ENCODE data around the gene KLHL2.
A peak's percentile ranks its signal among the peaks of the same experiment; 100 is the strongest.
"Not testable (repeated sequence)": the region's sequence is repeated elsewhere in the genome, so short reads cannot be mapped to it uniquely, and the experiment has no call there.

The KLHL2 gene

GRCh38 chr4:165330666-165331065 lies 123.3 kb downstream of the KLHL2 start:
- DNase-seq (ENCODE audit: low read depth, low spot score) = no peak
- in situ Hi-C loops (cut with HindIII; ENCODE audit: low sequenced_read_pairs) = no loop called here
- H3K4me3 ChIP-seq (ENCODE audit: low read depth, low read length) = peak overlapping the region; percentile 90
- no peak for TF ChIP-seq CTCF (IDR thresholded peaks at IDR 0.05; ENCODE audit: low read depth, low read length)

- no peak for DNase-seq (ENCODE audit: low read depth, low spot score)
- TF ChIP-seq CTCF (IDR thresholded peaks at IDR 0.05; ENCODE audit: low read depth, low read length) = no peak
- in situ Hi-C loops (cut with HindIII; ENCODE audit: low sequenced_read_pairs) = no loop called here
- peak overlapping the region; percentile 28 for H3K4me3 ChIP-seq (ENCODE audit: low read depth, low read length)
Measured at GRCh38 chr4:165331359-165331758, 124.0 kb downstream of the KLHL2 start.

- in situ Hi-C loops (cut with HindIII; ENCODE audit: low sequenced_read_pairs) = no loop called here
- peak overlapping the region; percentile 28 for H3K4me3 ChIP-seq (ENCODE audit: low read depth, low read length)
- TF ChIP-seq CTCF (IDR thresholded peaks at IDR 0.05; ENCODE audit: low read depth, low read length) = no peak
- DNase-seq (ENCODE audit: low read depth, low spot score) = peak; percentile 6
Measured at GRCh38 chr4:165331823-165332222, 124.5 kb downstream of the KLHL2 start.

GRCh38 chr4:165332502-165332901 lies 125.1 kb downstream of the KLHL2 start:
- no peak overlapping the region for H3K4me3 ChIP-seq (ENCODE audit: low read depth, low read length)
- no peak for TF ChIP-seq CTCF (IDR thresholded peaks at IDR 0.05; ENCODE audit: low read depth, low read length)
- DNase-seq (ENCODE audit: low read depth, low spot score) = no peak
- in situ Hi-C loops (cut with HindIII; ENCODE audit: low sequenced_read_pairs) = no loop called here

- no peak for DNase-seq (ENCODE audit: low read depth, low spot score)
- in situ Hi-C loops (cut with HindIII; ENCODE audit: low sequenced_read_pairs) = no loop called here
- no peak overlapping the region for H3K4me3 ChIP-seq (ENCODE audit: low read depth, low read length)
- TF ChIP-seq CTCF (IDR thresholded peaks at IDR 0.05; ENCODE audit: low read depth, low read length) = no peak
Measured at GRCh38 chr4:165335163-165335703, 127.9 kb downstream of the KLHL2 start.

- no peak overlapping the region for H3K4me3 ChIP-seq (ENCODE audit: low read depth, low read length)
- in situ Hi-C loops (cut with HindIII; ENCODE audit: low sequenced_read_pairs) = no loop called here
- no peak for TF ChIP-seq CTCF (IDR thresholded peaks at IDR 0.05; ENCODE audit: low read depth, low read length)
- DNase-seq (ENCODE audit: low read depth, low spot score) = no peak
Measured at GRCh38 chr4:165336743-165337142, 129.4 kb downstream of the KLHL2 start.

GRCh38 chr4:165342340-165342739 lies 135.0 kb downstream of the KLHL2 start:
- in situ Hi-C loops (cut with HindIII; ENCODE audit: low sequenced_read_pairs); H3K4me3 ChIP-seq (ENCODE audit: low read depth, low read length); DNase-seq (ENCODE audit: low read depth, low spot score): not testable (repeated sequence)

All from astrocyte of the spinal cord (primary cell).